ENCODE results near the gene GPRIN2. TPM values are rescaled to one million over a fixed set of nuclear protein-coding genes. Genes with fewer than 3 reads are reported as not detected.

Gene GPRIN2
- total and polyA plus RNA-seq, 2 of the 8 experiments (the other 6 are each of a cell fraction or from before 2014, with no cell fraction given): 14.3 to 18.6 TPM

GRCh38 chr10:46548498-46549090 lies 7.9 kb downstream of the GPRIN2 start (continued):
- TF ChIP-seq CHD7 (IDR thresholded peaks at IDR 0.05; ENCODE audit: insufficient replicate concordance, low read length): no peak
- TF ChIP-seq SAP30 (IDR thresholded peaks at IDR 0.05; ENCODE audit: insufficient read depth, insufficient replicate concordance, low read length): no peak
- TF ChIP-seq KDM5A (IDR thresholded peaks at IDR 0.05; ENCODE audit: low read length): no peak
- TF ChIP-seq SP4 (IDR thresholded peaks at IDR 0.05; ENCODE audit: low read length): no peak
- no peak for TF ChIP-seq GTF2F1 (IDR thresholded peaks at IDR 0.05; ENCODE audit: borderline replicate concordance, low read depth, low read length)
- no peak for TF ChIP-seq JUN (IDR thresholded peaks at IDR 0.05; ENCODE audit: low read depth, low read length)
- no peak for TF ChIP-seq POLR2A (IDR thresholded peaks at IDR 0.05; ENCODE audit: control extremely low read depth in 1 of 2, low read depth in 2 of 2, low read length in 2 of 2)
- TF ChIP-seq TAF1 (IDR thresholded peaks at IDR 0.05; ENCODE audit: low read depth, low read length): no peak
- TF ChIP-seq ATF3 (IDR thresholded peaks at IDR 0.05; ENCODE audit: insufficient read depth, low read depth, low read length): no peak
- no peak for TF ChIP-seq SIRT6 (IDR thresholded peaks at IDR 0.05; ENCODE audit: low read length)
- TF ChIP-seq ASH2L (IDR thresholded peaks at IDR 0.05; ENCODE audit: low read length): no peak
- TF ChIP-seq ZNF274 (IDR thresholded peaks at IDR 0.05; ENCODE audit: borderline replicate concordance, extremely low read depth, low read length): no peak
